Vagina (tissue), 2 donors: ENCODE results near the gene PEMT. TPM values are rescaled to one million over a fixed set of nuclear protein-coding genes. Genes with fewer than 3 reads are reported as not detected.

Experiments
- DNase-seq, 2 donors: peaks; one replicate each; pipeline ENCODE4 v3.0.0-alpha.2; 2017; ENCODE audit errors: extremely low spot score in 2 of 2
- H3K27ac ChIP-seq: fragments of 200-600 bp; sonication (generic); one replicate; pipeline ENCODE4 v1.5.1; 2019
- H3K27me3 ChIP-seq: fragments of 200-600 bp; sonication (generic); one replicate; pipeline ENCODE4 v1.5.1; 2019
- H3K36me3 ChIP-seq, 2 donors: fragments of 200-600 bp; sonication (generic); one replicate each; pipeline ENCODE4 v1.5.1; 2017 to 2019
- H3K4me1 ChIP-seq: fragments of 200-600 bp; sonication (generic); one replicate; pipeline ENCODE4 v1.5.1; 2019
- H3K4me3 ChIP-seq, 2 donors: fragments of 200-600 bp; sonication (generic); 1 replicate in 1 of 2; 2 replicates in 1 of 2; pipeline ENCODE4 v1.5.1; 2016 to 2019
- H3K9me3 ChIP-seq: fragments of 200-600 bp; sonication (generic); one replicate; pipeline ENCODE4 v1.5.1; 2019
- POLR2A ChIP-seq, 2 donors: fragments of 450-650 bp; IDR thresholded peaks; one replicate each; pipeline ENCODE4 v1.6.1; 2017; ENCODE audit warnings: antibody characterized with exemption in 2 of 2, mild to moderate bottlenecking in 2 of 2, moderate library complexity in 2 of 2
- POLR2AphosphoS5 ChIP-seq, 2 donors: sonication (generic); formaldehyde crosslinking; IDR thresholded peaks; one replicate each; pipeline ENCODE4 v1.9.0; 2017; ENCODE audit warnings: antibody characterized with exemption in 2 of 2, mild to moderate bottlenecking in 2 of 2, low read depth in 1 of 2; ENCODE audit not compliant: insufficient read depth in 1 of 2
- intact Hi-C: fragments of 100-400 bp; cut with DNase I; formaldehyde crosslinking; loops from one replicate; pipeline ENCODE4 v1.15.1; 2023
- total RNA-seq: library from RNA; depleted of rRNA; stranded (reverse); fragments of >200 nt; gene quantifications from one replicate; pipeline ENCODE4 v1.2.3, GENCODE V29; 2016
- TF ChIP-seq, protein P1 (sequence below), 3 experiments: fragments of 450-650 bp in 2 of 3; fragments of 200-600 bp in 1 of 3; sonication (generic) in 1 of 3; IDR thresholded peaks; one replicate each; pipeline ENCODE4 v1.5.1; 2017 to 2019; ENCODE audit warnings: antibody characterized with exemption in 3 of 3, mild to moderate bottlenecking in 2 of 3, moderate library complexity in 2 of 3

The PEMT gene
- total RNA-seq, 1 donor from 2014 or later: 37.3 TPM

DNA sequence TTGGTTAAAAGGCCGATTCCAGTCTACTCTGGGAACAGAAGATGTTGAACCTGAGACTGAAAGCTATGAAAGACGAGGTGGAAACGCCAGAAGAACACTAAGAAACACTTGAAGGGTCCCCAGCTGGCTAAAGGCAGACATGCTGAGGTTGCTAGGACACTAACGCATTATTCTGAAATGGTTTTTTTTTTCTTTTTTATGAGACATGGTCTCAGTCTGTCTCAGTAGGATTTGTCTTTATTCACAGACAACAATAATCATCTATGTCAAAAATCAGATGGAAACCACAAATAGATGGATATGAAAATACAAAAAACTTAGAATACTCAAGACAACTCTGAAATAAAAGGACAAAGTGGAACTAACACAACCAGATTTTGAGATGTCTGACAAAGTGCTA is 60.4 kb downstream of the PEMT start:
- H3K27ac ChIP-seq: no peak overlapping the region
- intact Hi-C loops: no loop called here

DNA sequence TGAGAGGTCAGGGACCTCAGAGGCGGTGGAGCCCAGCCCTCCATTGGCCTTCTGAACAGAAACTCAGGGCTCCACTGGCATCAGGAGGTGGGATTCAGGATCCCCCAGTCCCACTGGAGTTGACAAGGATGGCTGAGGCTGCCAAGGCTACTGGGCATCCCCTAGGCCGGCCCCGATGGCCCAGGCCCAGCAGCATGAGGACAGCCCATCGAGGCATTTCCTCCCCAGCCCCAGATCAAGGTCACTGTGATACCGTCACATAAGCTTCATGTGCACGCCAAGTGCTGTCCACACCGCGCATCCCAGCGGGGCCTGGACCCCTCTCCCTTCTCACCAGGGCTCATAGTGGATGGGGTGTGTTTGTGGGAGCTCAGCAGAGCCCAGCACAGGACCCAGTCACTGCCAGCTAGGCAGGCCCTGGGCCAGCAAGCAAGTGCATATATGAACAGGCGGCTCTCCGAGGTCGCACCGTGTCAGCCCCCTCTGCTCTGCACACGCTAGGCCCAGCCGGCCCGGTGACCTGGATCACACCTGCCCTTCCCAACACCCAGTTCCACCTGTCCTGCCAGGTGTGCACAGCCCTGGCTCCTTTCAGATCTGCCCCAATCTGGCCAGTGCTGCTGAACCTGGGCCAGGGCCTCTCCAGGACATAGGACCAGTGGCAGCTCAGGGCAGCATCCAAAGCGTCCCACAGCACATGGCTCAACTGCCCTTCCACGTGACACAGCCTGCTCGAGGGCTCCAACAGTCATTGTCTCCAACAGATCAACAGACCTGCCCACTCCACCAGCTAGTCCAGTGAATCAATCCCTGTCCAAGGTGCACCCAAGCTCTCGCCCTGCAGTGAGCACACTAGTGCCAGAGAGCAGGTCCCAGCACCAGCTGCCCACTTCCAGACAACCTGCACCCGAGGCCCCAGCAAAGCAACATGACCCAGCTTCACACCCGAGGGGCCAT is 62.5 kb downstream of the PEMT start:
- peaks cover 8% of the 10 kb centered on the region for H3K4me1 ChIP-seq
- no peaks in the 10 kb centered on the region for H3K36me3 ChIP-seq
- TF ChIP-seq POLR2AphosphoS5 (IDR thresholded peaks at IDR 0.05; ENCODE audit: insufficient read depth in 1 of 2, low read depth in 1 of 2) (no peak), POLR2A (IDR thresholded peaks at IDR 0.05) (no peak)
- TF ChIP-seq, protein P1, sequence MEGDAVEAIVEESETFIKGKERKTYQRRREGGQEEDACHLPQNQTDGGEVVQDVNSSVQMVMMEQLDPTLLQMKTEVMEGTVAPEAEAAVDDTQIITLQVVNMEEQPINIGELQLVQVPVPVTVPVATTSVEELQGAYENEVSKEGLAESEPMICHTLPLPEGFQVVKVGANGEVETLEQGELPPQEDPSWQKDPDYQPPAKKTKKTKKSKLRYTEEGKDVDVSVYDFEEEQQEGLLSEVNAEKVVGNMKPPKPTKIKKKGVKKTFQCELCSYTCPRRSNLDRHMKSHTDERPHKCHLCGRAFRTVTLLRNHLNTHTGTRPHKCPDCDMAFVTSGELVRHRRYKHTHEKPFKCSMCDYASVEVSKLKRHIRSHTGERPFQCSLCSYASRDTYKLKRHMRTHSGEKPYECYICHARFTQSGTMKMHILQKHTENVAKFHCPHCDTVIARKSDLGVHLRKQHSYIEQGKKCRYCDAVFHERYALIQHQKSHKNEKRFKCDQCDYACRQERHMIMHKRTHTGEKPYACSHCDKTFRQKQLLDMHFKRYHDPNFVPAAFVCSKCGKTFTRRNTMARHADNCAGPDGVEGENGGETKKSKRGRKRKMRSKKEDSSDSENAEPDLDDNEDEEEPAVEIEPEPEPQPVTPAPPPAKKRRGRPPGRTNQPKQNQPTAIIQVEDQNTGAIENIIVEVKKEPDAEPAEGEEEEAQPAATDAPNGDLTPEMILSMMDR (IDR thresholded peaks at IDR 0.05): no peak

More for the DNA sequence above, 60.4 kb downstream of the PEMT start:
- Histone ChIP-seq H3K4me1 (peaks cover 4% of the 10 kb centered on the region), H3K36me3 (no peaks in the 10 kb centered on the region), H3K9me3 (no peaks in the 10 kb centered on the region), H3K27me3 (no peaks in the 10 kb centered on the region), H3K4me3 (no peak overlapping the region)
- no peak for TF ChIP-seq POLR2A (IDR thresholded peaks at IDR 0.05)
- TF ChIP-seq, protein P1 (IDR thresholded peaks at IDR 0.05): no peak
- no peak for DNase-seq

GRCh38 chr17:17527956-17528500 is 63.5 kb downstream of the PEMT start:
- H3K27ac ChIP-seq: no peak overlapping the region
- intact Hi-C loops: no loop called here
- H3K36me3 ChIP-seq: no peaks in the 10 kb centered on the region
- H3K27me3 ChIP-seq: no peaks in the 10 kb centered on the region
- no peak overlapping the region for H3K4me3 ChIP-seq
- TF ChIP-seq POLR2A (IDR thresholded peaks at IDR 0.05) (no peak), POLR2AphosphoS5 (IDR thresholded peaks at IDR 0.05; ENCODE audit: insufficient read depth in 1 of 2, low read depth in 1 of 2) (no peak)
- TF ChIP-seq, protein P1 (IDR thresholded peaks at IDR 0.05): no peak
- no peak for DNase-seq
- no peaks in the 10 kb centered on the region for H3K9me3 ChIP-seq
- peaks cover 8% of the 10 kb centered on the region for H3K4me1 ChIP-seq

More for the DNA sequence above, 62.5 kb downstream of the PEMT start:
- H3K9me3 ChIP-seq: no peaks in the 10 kb centered on the region
- H3K27me3 ChIP-seq: no peaks in the 10 kb centered on the region
- intact Hi-C loops: no loop called here
- H3K4me3 ChIP-seq: no peak overlapping the region
- no peak for DNase-seq
- H3K27ac ChIP-seq: no peak overlapping the region

DNA sequence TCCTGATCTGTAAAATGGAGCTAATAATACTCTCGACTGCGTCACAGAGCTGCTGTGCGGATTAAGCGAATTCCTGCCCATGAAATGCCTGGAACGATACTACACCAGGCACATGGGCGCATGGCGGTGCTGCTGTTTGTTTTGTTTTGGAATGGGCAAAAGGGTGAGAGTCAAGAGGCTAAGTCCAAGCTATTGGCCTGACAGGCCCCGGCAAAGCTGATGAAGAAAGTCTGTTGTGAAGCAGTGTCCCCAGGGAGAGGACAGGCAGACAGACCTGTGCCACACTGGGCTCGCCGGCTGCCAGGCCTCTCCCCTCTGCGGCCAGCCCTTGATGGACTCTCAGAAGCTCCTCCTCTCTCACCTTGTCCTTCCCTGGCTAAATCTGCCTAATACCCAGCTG is 64.0 kb downstream of the PEMT start:
- no peaks in the 10 kb centered on the region for H3K9me3 ChIP-seq
- no peaks in the 10 kb centered on the region for H3K27me3 ChIP-seq
- DNase-seq: no peak
- H3K4me1 ChIP-seq: peaks cover 8% of the 10 kb centered on the region
- TF ChIP-seq, protein P1 (IDR thresholded peaks at IDR 0.05): no peak
- TF ChIP-seq POLR2AphosphoS5 (IDR thresholded peaks at IDR 0.05; ENCODE audit: insufficient read depth in 1 of 2, low read depth in 1 of 2) (no peak), POLR2A (IDR thresholded peaks at IDR 0.05) (no peak)
- no peaks in the 10 kb centered on the region for H3K36me3 ChIP-seq
- intact Hi-C loops: no loop called here
- H3K27ac ChIP-seq: no peak overlapping the region
- H3K4me3 ChIP-seq: no peak overlapping the region

DNA sequence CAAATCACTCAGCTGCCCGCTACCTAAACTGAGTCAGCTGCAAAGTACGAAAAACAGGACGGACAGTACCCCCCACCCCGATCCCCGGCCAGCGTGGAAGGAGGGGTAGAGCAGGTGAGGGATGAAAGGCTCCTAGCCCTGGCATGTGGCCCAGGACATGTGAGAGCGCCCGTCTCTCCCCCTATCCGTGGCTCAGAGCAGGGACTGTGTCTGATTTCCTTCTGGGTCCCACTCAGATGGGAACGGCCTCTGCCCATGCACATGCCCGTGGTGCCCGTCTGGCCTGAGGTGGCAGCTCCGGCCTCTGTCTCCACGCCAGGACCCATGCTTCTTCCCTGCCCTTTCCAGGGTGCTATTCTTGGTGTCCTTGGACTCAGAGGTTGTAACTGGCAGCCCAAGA is 65.1 kb downstream of the PEMT start:
- no peaks in the 10 kb centered on the region for H3K27me3 ChIP-seq

More for the DNA sequence above, 65.1 kb downstream of the PEMT start:
- DNase-seq: no peak
- intact Hi-C loops: no loop called here
- Histone ChIP-seq H3K4me3 (no peak overlapping the region), H3K4me1 (peaks cover 8% of the 10 kb centered on the region), H3K36me3 (no peaks in the 10 kb centered on the region), H3K9me3 (no peaks in the 10 kb centered on the region), H3K27ac (no peak overlapping the region)
- TF ChIP-seq POLR2AphosphoS5 (IDR thresholded peaks at IDR 0.05; ENCODE audit: insufficient read depth in 1 of 2, low read depth in 1 of 2): no peak
- TF ChIP-seq POLR2A (IDR thresholded peaks at IDR 0.05): no peak
- TF ChIP-seq, protein P1 (IDR thresholded peaks at IDR 0.05): no peak
